Caco-2 (cell line): ENCODE results near the gene DSCAM. TPM values are rescaled to one million over a fixed set of nuclear protein-coding genes. Genes with fewer than 3 reads are reported as not detected.

Source experiments
- BruUV-seq: library from RNA; stranded (reverse); fragments of 400-500 nt; replicated peaks from 2 replicates; lab custom pipeline; 2021; lab: Mats Ljungman, UMichigan
- CTCF ChIA-PET: fragments of 300-600 bp; sonication (Branson Sonifier 250); formaldehyde crosslinking; loops from one replicate; lab custom pipeline; 2022; ENCODE audit warnings: antibody characterized with exemption; lab: Charles Lee
- POLR2A ChIA-PET: fragments of 300-600 bp; sonication (Branson Sonifier 250); formaldehyde crosslinking; loops from one replicate; lab custom pipeline; 2022; ENCODE audit warnings: antibody characterized with exemption; lab: Charles Lee
- DNase-seq, 2 experiments: peaks; one replicate each; pipeline versions ENCODE4 v3.0.0 to v3.0.0-alpha.2; 2020 to 2022
- H3K27me3 ChIP-seq: replicated peaks from 2 replicates; pipeline ENCODE4 v1.6.0; 2011; ENCODE audit warnings: low read length; ENCODE audit not compliant: control insufficient read depth, insufficient read depth
- H3K36me3 ChIP-seq: 2 replicates; pipeline ENCODE4 v1.5.1; 2011; ENCODE audit warnings: low read length; ENCODE audit not compliant: control insufficient read depth, insufficient read depth
- H3K4me1 ChIP-seq: fragments of 250-450 bp; sonication (Bioruptor Pico); 2 replicates; pipeline ENCODE4 v1.5.1; 2020; ENCODE audit warnings: mild to moderate bottlenecking
- H3K4me3 ChIP-seq: 2 replicates; pipeline ENCODE4 v1.5.1; 2011; ENCODE audit warnings: low read depth, mild to moderate bottlenecking, control low read depth, low read length
- H3K9me3 ChIP-seq: fragments of 250-450 bp; sonication (Bioruptor Pico); 2 replicates; pipeline ENCODE4 v1.5.1; 2020; ENCODE audit warnings: mild to moderate bottlenecking, moderate library complexity
- H3K27ac Mint-ChIP-seq: one replicate; pipeline ENCODE4 v1.8.0; 2022; ENCODE audit warnings: mixed read lengths; ENCODE audit not compliant: unreplicated experiment
- H3K27me3 Mint-ChIP-seq: one replicate; pipeline ENCODE4 v1.8.0; 2022; ENCODE audit warnings: mixed read lengths; ENCODE audit not compliant: insufficient read depth, unreplicated experiment
- H3K36me3 Mint-ChIP-seq: one replicate; pipeline ENCODE4 v1.8.0; 2022; ENCODE audit warnings: mild to moderate bottlenecking, mixed read lengths; ENCODE audit not compliant: insufficient read depth, unreplicated experiment
- H3K4me1 Mint-ChIP-seq: one replicate; pipeline ENCODE4 v1.8.0; 2022; ENCODE audit warnings: low read depth, mixed read lengths; ENCODE audit not compliant: unreplicated experiment
- H3K4me3 Mint-ChIP-seq: one replicate; pipeline ENCODE4 v1.8.0; 2022; ENCODE audit warnings: mild to moderate bottlenecking, moderate library complexity, mixed read lengths; ENCODE audit not compliant: unreplicated experiment
- H3K9me3 Mint-ChIP-seq: one replicate; pipeline ENCODE4 v1.8.0; 2022; ENCODE audit warnings: mixed read lengths; ENCODE audit not compliant: unreplicated experiment
- CTCF ChIP-seq, 2 experiments: fragments of 200-600 bp in 1 of 2; IDR thresholded peaks; 1 replicate in 1 of 2; 2 replicates in 1 of 2; pipeline versions ENCODE4 v1.5.1 to v1.8.0; 2011 to 2022; ENCODE audit warnings: antibody characterized with exemption in 1 of 2, control low read depth in 1 of 2, inconsistent platforms in 1 of 2, low read depth in 1 of 2, low read length in 1 of 2, mild to moderate bottlenecking in 1 of 2, moderate library complexity in 1 of 2; ENCODE audit not compliant: insufficient read depth in 1 of 2, severe bottlenecking in 1 of 2, unreplicated experiment in 1 of 2
- intact Hi-C: fragments of 100-400 bp; cut with micrococcal nuclease; formaldehyde crosslinking; loops from one replicate; pipeline ENCODE4 v1.10.0; 2022; ENCODE audit not compliant: unreplicated experiment
- total RNA-seq: library from RNA; stranded (reverse); gene quantifications from 2 replicates; pipeline ENCODE4 v1.2.3, GENCODE V29; 2022

DSCAM gene
- total RNA-seq, 1 experiment from 2014 or later: not detected

GRCh38 chr21:40129809-40130208, 717.1 kb downstream of the DSCAM start:
- no peak overlapping the region for H3K27ac Mint-ChIP-seq
- Histone ChIP-seq H3K4me1 (no peaks in the 10 kb centered on the region), H3K4me3 (no peak overlapping the region), H3K27me3 (no peaks in the 10 kb centered on the region), H3K36me3 (no peaks in the 10 kb centered on the region), H3K9me3 (no peaks in the 10 kb centered on the region)
- H3K9me3 Mint-ChIP-seq: no peaks in the 10 kb centered on the region
- TF ChIP-seq CTCF (IDR thresholded peaks at IDR 0.05; ENCODE audit: insufficient read depth in 1 of 2, low read depth in 1 of 2, low read length in 1 of 2, severe bottlenecking in 1 of 2, unreplicated experiment in 1 of 2): no peak
- BruUV-seq: no TSS peak
- no peak for DNase-seq
- CTCF ChIA-PET: no interaction called here
- intact Hi-C loops: no loop called here
- peaks cover 22% of the 10 kb centered on the region for H3K27me3 Mint-ChIP-seq
- no peaks in the 10 kb centered on the region for H3K4me1 Mint-ChIP-seq
- H3K36me3 Mint-ChIP-seq: no peaks in the 10 kb centered on the region
- POLR2A ChIA-PET: no interaction called here
- H3K4me3 Mint-ChIP-seq: no peak overlapping the region

GRCh38 chr21:40128891-40129290, 718.1 kb downstream of the DSCAM start:
- H3K27ac Mint-ChIP-seq: no peak overlapping the region
- ChIA-PET CTCF (no interaction called here), POLR2A (no interaction called here)
- no peak for TF ChIP-seq CTCF (IDR thresholded peaks at IDR 0.05; ENCODE audit: insufficient read depth in 1 of 2, low read depth in 1 of 2, low read length in 1 of 2, severe bottlenecking in 1 of 2, unreplicated experiment in 1 of 2)
- no peaks in the 10 kb centered on the region for H3K9me3 ChIP-seq
- H3K4me1 Mint-ChIP-seq: no peaks in the 10 kb centered on the region
- H3K36me3 Mint-ChIP-seq: no peaks in the 10 kb centered on the region
- no peaks in the 10 kb centered on the region for H3K27me3 ChIP-seq
- BruUV-seq: no TSS peak
- H3K27me3 Mint-ChIP-seq: peaks cover 22% of the 10 kb centered on the region
- no peak for DNase-seq
- no peak overlapping the region for H3K4me3 ChIP-seq
- no peaks in the 10 kb centered on the region for H3K36me3 ChIP-seq
- no peak overlapping the region for H3K4me3 Mint-ChIP-seq
- no peaks in the 10 kb centered on the region for H3K9me3 Mint-ChIP-seq
- H3K4me1 ChIP-seq: no peaks in the 10 kb centered on the region
- intact Hi-C loops: no loop called here

GRCh38 chr21:40120940-40121575, 725.9 kb downstream of the DSCAM start:
- POLR2A ChIA-PET: no interaction called here
- H3K9me3 ChIP-seq: no peaks in the 10 kb centered on the region
- CTCF ChIA-PET: interaction anchor here (0.8 to 2.9 kb wide), 4 partner anchors 252 to 349 kb away, joined by 4 to 25 read pairs (median 12); partner anchors contain the start of gene PCP4
- Mint-ChIP-seq H3K4me3 (no peak overlapping the region), H3K27me3 (peaks cover 14% of the 10 kb centered on the region), H3K27ac (no peak overlapping the region), H3K36me3 (no peaks in the 10 kb centered on the region), H3K9me3 (no peaks in the 10 kb centered on the region), H3K4me1 (no peaks in the 10 kb centered on the region)
- no peaks in the 10 kb centered on the region for H3K4me1 ChIP-seq
- no peaks in the 10 kb centered on the region for H3K27me3 ChIP-seq
- peak in 1 of 2 experiments; percentile 14 for DNase-seq
- peak; percentile 86 to 91 for TF ChIP-seq CTCF (IDR thresholded peaks at IDR 0.05; ENCODE audit: insufficient read depth in 1 of 2, low read depth in 1 of 2, low read length in 1 of 2, severe bottlenecking in 1 of 2, unreplicated experiment in 1 of 2)
- no peak overlapping the region for H3K4me3 ChIP-seq
- no TSS peak for BruUV-seq
- H3K36me3 ChIP-seq: no peaks in the 10 kb centered on the region
- intact Hi-C loops: loop anchor here (1.0 kb wide), 2 partner anchors 254 to 333 kb away; partner anchors contain the start of gene PCP4
